Measurements from ENCODE around the gene ZNF532.
"Not testable (repeated sequence)": the region's sequence is repeated elsewhere in the genome, so short reads cannot be mapped to it uniquely, and the experiment has no call there.

The ZNF532 gene

GRCh38 chr18:58864146-58865032 is at the start of gene ZNF532:
Gene ZNF532, plus strand, starts transcription at chr18:58864877. CDS start in a region left out here.
- peak; percentile 73 for DNase-seq (ENCODE audit: low read depth)

GRCh38 chr18:58819051-58819450 is 45.6 kb upstream of the ZNF532 start:
- DNase-seq (ENCODE audit: low read depth): no peak

- no peak for DNase-seq (ENCODE audit: low read depth)
Observed at GRCh38 chr18:58820251-58820650, 44.4 kb upstream of the ZNF532 start.

- no peak for DNase-seq (ENCODE audit: low read depth)
Observed at GRCh38 chr18:58822944-58823343, 41.7 kb upstream of the ZNF532 start.

GRCh38 chr18:58823412-58823811 is 41.3 kb upstream of the ZNF532 start:
- no peak for DNase-seq (ENCODE audit: low read depth)

GRCh38 chr18:58826926-58827325 is 37.8 kb upstream of the ZNF532 start:
- DNase-seq (ENCODE audit: low read depth): not testable (repeated sequence)

- no peak for DNase-seq (ENCODE audit: low read depth)
Observed at GRCh38 chr18:58827428-58827827, 37.2 kb upstream of the ZNF532 start.

GRCh38 chr18:58827886-58828285 is 36.8 kb upstream of the ZNF532 start:
- no peak for DNase-seq (ENCODE audit: low read depth)

GRCh38 chr18:58828399-58829121 is 36.1 kb upstream of the ZNF532 start:
- no peak for DNase-seq (ENCODE audit: low read depth)

- DNase-seq (ENCODE audit: low read depth): no peak
Observed at GRCh38 chr18:58829263-58829662, 35.4 kb upstream of the ZNF532 start.

- DNase-seq (ENCODE audit: low read depth): not testable (repeated sequence)
Observed at GRCh38 chr18:58829886-58830285, 34.8 kb upstream of the ZNF532 start.

- no peak for DNase-seq (ENCODE audit: low read depth)
Observed at GRCh38 chr18:58831606-58832005, 33.1 kb upstream of the ZNF532 start.

- DNase-seq (ENCODE audit: low read depth): no peak
Observed at GRCh38 chr18:58838165-58838860, 26.4 kb upstream of the ZNF532 start.

- DNase-seq (ENCODE audit: low read depth): no peak
Observed at GRCh38 chr18:58838946-58839345, 25.7 kb upstream of the ZNF532 start.

- DNase-seq (ENCODE audit: low read depth): no peak
Observed at GRCh38 chr18:58842978-58843687, 21.5 kb upstream of the ZNF532 start.

- DNase-seq (ENCODE audit: low read depth): no peak
Observed at GRCh38 chr18:58843688-58844035, 21.0 kb upstream of the ZNF532 start.

GRCh38 chr18:58844871-58845270 is 19.8 kb upstream of the ZNF532 start:
- DNase-seq (ENCODE audit: low read depth): no peak

GRCh38 chr18:58845928-58846724 is 18.6 kb upstream of the ZNF532 start:
- no peak for DNase-seq (ENCODE audit: low read depth)

GRCh38 chr18:58847383-58848071 is 17.1 kb upstream of the ZNF532 start:
- DNase-seq (ENCODE audit: low read depth): no peak

- DNase-seq (ENCODE audit: low read depth): no peak
Observed at GRCh38 chr18:58848685-58849084, 16.0 kb upstream of the ZNF532 start.
